ENCODE results near the gene ELMO2. TPM values are rescaled to one million over a fixed set of nuclear protein-coding genes. Genes with fewer than 3 reads are reported as not detected.

The ELMO2 gene
- total RNA-seq, 1 donor from 2014 or later, result 57.8 TPM

DNA sequence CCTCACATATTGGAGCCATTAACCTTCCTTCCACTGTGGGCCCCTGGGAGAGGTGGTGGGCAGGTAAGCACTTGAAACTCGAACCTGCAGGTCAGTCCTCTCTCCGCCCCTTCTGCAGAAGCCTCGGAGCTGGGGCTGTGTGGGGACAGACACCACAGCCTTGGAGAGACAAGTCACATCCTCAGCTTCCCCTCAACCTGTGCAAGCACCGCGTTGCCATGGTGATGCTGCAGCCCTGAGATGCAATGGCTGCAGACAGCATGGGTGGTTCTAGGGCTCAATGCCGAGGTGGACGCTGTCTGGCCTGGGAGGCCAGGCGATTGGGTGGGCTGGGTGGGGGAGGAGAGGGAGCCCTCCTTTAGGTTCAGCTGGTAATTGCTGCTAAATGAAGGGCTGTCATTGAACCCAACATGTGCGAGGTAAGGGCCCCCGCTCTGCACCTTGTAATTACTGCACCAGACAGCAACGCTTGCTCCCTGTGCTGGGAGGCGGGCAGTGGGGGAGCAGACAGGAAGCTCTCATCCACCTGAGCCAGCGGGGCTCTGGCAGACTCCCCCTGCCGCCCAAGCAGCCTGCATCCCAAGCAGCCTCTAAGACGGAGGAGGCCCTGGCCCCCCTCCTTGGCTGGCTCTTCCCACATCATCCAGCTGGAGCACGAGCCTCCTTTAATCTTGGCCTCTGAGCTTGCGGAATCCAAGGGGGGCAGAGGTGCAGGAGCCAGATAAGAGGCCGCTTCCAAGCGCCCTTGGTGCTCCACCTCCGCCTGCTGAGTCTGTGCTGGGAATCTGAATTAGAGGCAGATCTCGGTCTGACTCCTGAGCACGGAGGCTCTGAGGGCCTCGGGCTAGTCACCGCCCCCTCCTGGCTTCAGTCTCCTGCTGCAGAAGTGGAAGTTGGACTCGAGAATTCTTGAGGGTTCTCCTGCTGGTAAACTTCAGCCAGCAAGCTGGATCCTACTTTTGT, 58.3 kb downstream of the ELMO2 start:
- TF ChIP-seq, protein P1, sequence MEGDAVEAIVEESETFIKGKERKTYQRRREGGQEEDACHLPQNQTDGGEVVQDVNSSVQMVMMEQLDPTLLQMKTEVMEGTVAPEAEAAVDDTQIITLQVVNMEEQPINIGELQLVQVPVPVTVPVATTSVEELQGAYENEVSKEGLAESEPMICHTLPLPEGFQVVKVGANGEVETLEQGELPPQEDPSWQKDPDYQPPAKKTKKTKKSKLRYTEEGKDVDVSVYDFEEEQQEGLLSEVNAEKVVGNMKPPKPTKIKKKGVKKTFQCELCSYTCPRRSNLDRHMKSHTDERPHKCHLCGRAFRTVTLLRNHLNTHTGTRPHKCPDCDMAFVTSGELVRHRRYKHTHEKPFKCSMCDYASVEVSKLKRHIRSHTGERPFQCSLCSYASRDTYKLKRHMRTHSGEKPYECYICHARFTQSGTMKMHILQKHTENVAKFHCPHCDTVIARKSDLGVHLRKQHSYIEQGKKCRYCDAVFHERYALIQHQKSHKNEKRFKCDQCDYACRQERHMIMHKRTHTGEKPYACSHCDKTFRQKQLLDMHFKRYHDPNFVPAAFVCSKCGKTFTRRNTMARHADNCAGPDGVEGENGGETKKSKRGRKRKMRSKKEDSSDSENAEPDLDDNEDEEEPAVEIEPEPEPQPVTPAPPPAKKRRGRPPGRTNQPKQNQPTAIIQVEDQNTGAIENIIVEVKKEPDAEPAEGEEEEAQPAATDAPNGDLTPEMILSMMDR (IDR thresholded peaks at IDR 0.05), result no peak
- Mint-ChIP-seq H3K9me3 (ENCODE audit: unreplicated experiment) (no peaks in the 10 kb centered on the region), H3K36me3 (ENCODE audit: unreplicated experiment) (peaks cover 8% of the 10 kb centered on the region), H3K4me1 (ENCODE audit: unreplicated experiment) (peaks cover 29% of the 10 kb centered on the region), H3K4me3 (ENCODE audit: unreplicated experiment) (no peak overlapping the region), H3K27ac (ENCODE audit: unreplicated experiment) (no peak overlapping the region), H3K27me3 (ENCODE audit: unreplicated experiment) (peaks cover 7% of the 10 kb centered on the region)
- no peak for DNase-seq (ENCODE audit: extremely low spot score, unreplicated experiment)

DNA sequence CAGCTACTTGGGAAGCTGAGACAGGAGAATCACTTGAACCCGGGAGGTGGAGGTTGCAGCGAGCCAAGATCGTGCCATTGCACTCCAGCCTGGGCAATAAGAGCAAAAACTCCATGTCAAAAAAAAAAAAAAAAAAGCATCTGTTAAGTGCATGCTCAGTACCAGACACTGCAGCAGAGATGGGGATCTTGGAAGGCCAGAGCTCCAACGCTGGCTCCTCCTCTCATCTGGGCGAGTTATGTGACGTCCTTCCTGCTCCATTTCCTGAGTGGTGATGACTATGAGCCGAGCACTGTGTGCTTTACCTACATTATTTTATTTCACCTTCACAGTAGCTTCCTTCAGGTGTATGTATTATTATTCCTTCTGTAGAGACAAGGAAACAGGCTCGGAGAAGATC, 59.6 kb downstream of the ELMO2 start:
- Mint-ChIP-seq H3K4me3 (ENCODE audit: unreplicated experiment) (no peak overlapping the region), H3K4me1 (ENCODE audit: unreplicated experiment) (peaks cover 26% of the 10 kb centered on the region), H3K27ac (ENCODE audit: unreplicated experiment) (no peak overlapping the region), H3K36me3 (ENCODE audit: unreplicated experiment) (peaks cover 5% of the 10 kb centered on the region), H3K27me3 (ENCODE audit: unreplicated experiment) (peaks cover 18% of the 10 kb centered on the region), H3K9me3 (ENCODE audit: unreplicated experiment) (no peaks in the 10 kb centered on the region)
- DNase-seq (ENCODE audit: extremely low spot score, unreplicated experiment), result no peak
- TF ChIP-seq, protein P1 (IDR thresholded peaks at IDR 0.05), result no peak

GRCh38 chr20:46344488-46345162, 61.8 kb downstream of the ELMO2 start:
- Mint-ChIP-seq H3K9me3 (ENCODE audit: unreplicated experiment) (no peaks in the 10 kb centered on the region), H3K4me3 (ENCODE audit: unreplicated experiment) (no peak overlapping the region), H3K36me3 (ENCODE audit: unreplicated experiment) (peaks cover 3% of the 10 kb centered on the region), H3K27me3 (ENCODE audit: unreplicated experiment) (peaks cover 24% of the 10 kb centered on the region), H3K27ac (ENCODE audit: unreplicated experiment) (no peak overlapping the region), H3K4me1 (ENCODE audit: unreplicated experiment) (peaks cover 9% of the 10 kb centered on the region)
- TF ChIP-seq, protein P1 (IDR thresholded peaks at IDR 0.05), result no peak
- DNase-seq (ENCODE audit: extremely low spot score, unreplicated experiment), result no peak

GRCh38 chr20:46343975-46344357, 62.4 kb downstream of the ELMO2 start:
- TF ChIP-seq, protein P1 (IDR thresholded peaks at IDR 0.05), result no peak

More at GRCh38 chr20:46343975-46344357, 62.4 kb downstream of the ELMO2 start:
- peaks cover 3% of the 10 kb centered on the region for H3K36me3 Mint-ChIP-seq (ENCODE audit: unreplicated experiment)
- no peak for DNase-seq (ENCODE audit: extremely low spot score, unreplicated experiment)
- H3K4me1 Mint-ChIP-seq (ENCODE audit: unreplicated experiment), result peaks cover 6% of the 10 kb centered on the region
- H3K9me3 Mint-ChIP-seq (ENCODE audit: unreplicated experiment), result no peaks in the 10 kb centered on the region
- H3K4me3 Mint-ChIP-seq (ENCODE audit: unreplicated experiment), result no peak overlapping the region
- peaks cover 31% of the 10 kb centered on the region for H3K27me3 Mint-ChIP-seq (ENCODE audit: unreplicated experiment)
- no peak overlapping the region for H3K27ac Mint-ChIP-seq (ENCODE audit: unreplicated experiment)

All from osteocyte (in vitro differentiated cells).